Measurements from ENCODE around the gene EID2. TPM values are rescaled to one million over a fixed set of nuclear protein-coding genes. Genes with fewer than 3 reads are reported as not detected.

The EID2 gene
- total RNA-seq, 1 donor from 2014 or later, result 20.0 TPM

GRCh38 chr19:39542206-39542605 is 2.2 kb upstream of the EID2 start:
- Histone ChIP-seq H3K79me2 (ENCODE audit: low read depth) (peaks cover 22% of the 10 kb centered on the region), H3F3A (ENCODE audit: low read depth) (peaks cover 11% of the 10 kb centered on the region), H3K4me1 (peaks cover 22% of the 10 kb centered on the region), H3K4me3 (no peak overlapping the region), H3K27ac (no peak overlapping the region), H3K9me3 (ENCODE audit: low read depth) (no peaks in the 10 kb centered on the region), H2AFZ (replicated peaks) (peak overlapping the region; percentile 48), H4K20me1 (ENCODE audit: low read depth) (peaks cover 17% of the 10 kb centered on the region), H3K27me3 (no peaks in the 10 kb centered on the region), H3K36me3 (no peaks in the 10 kb centered on the region), H3K4me2 (peak overlapping the region; percentile 19), H3K9ac (no peak overlapping the region)
- peaks cover 3% of the 10 kb centered on the region for H3K36me3 Mint-ChIP-seq
- peak; percentile 60 for DNase-seq (ENCODE audit: low spot score)
- H3K9me3 Mint-ChIP-seq, result no peaks in the 10 kb centered on the region
- H3K27ac Mint-ChIP-seq, result peak overlapping the region; percentile 24
- TF ChIP-seq EZH2phosphoT487 (IDR thresholded peaks at IDR 0.05), result no peak
- no peak for TF ChIP-seq EZH2 (IDR thresholded peaks at IDR 0.05)
- TF ChIP-seq CTCF (IDR thresholded peaks at IDR 0.05), result no peak
- peaks cover 35% of the 10 kb centered on the region for H3K4me1 Mint-ChIP-seq
- peak overlapping the region; percentile 46 for H3K4me3 Mint-ChIP-seq
- peaks cover 3% of the 10 kb centered on the region for H3K27me3 Mint-ChIP-seq (ENCODE audit: insufficient read depth, low read depth)

GRCh38 chr19:39540333-39540673 is 342 bp upstream of the EID2 start:
- Mint-ChIP-seq H3K36me3 (peaks cover 3% of the 10 kb centered on the region), H3K27me3 (ENCODE audit: insufficient read depth, low read depth) (peaks cover 3% of the 10 kb centered on the region), H3K27ac (peak overlapping the region; percentile 98), H3K9me3 (no peaks in the 10 kb centered on the region), H3K4me3 (peak overlapping the region; percentile 97), H3K4me1 (peaks cover 35% of the 10 kb centered on the region)
- Histone ChIP-seq H3K4me2 (peak overlapping the region; percentile 37), H4K20me1 (ENCODE audit: low read depth) (peaks cover 17% of the 10 kb centered on the region), H3K27me3 (no peaks in the 10 kb centered on the region), H3K4me3 (peak overlapping the region; percentile 88), H2AFZ (replicated peaks) (peak overlapping the region; percentile 97), H3F3A (ENCODE audit: low read depth) (peaks cover 21% of the 10 kb centered on the region), H3K4me1 (peaks cover 22% of the 10 kb centered on the region), H3K79me2 (ENCODE audit: low read depth) (peaks cover 22% of the 10 kb centered on the region), H3K9me3 (ENCODE audit: low read depth) (no peaks in the 10 kb centered on the region), H3K36me3 (no peaks in the 10 kb centered on the region), H3K27ac (no peak overlapping the region), H3K9ac (no peak overlapping the region)
- no peak for DNase-seq (ENCODE audit: low spot score)
- no peak for TF ChIP-seq CTCF (IDR thresholded peaks at IDR 0.05)
- TF ChIP-seq EZH2 (IDR thresholded peaks at IDR 0.05), result no peak
- no peak for TF ChIP-seq EZH2phosphoT487 (IDR thresholded peaks at IDR 0.05)

GRCh38 chr19:39539165-39539517 is 820 bp downstream of the EID2 start:
- Histone ChIP-seq H3K4me3 (peak overlapping the region; percentile 88), H2AFZ (replicated peaks) (peak overlapping the region; percentile 66), H3K27me3 (no peaks in the 10 kb centered on the region), H3K9ac (peak overlapping the region; percentile 74), H3F3A (ENCODE audit: low read depth) (peaks cover 21% of the 10 kb centered on the region), H3K79me2 (ENCODE audit: low read depth) (peaks cover 22% of the 10 kb centered on the region), H3K27ac (peak overlapping the region; percentile 78), H3K36me3 (no peaks in the 10 kb centered on the region), H3K9me3 (ENCODE audit: low read depth) (no peaks in the 10 kb centered on the region), H3K4me1 (peaks cover 22% of the 10 kb centered on the region), H4K20me1 (ENCODE audit: low read depth) (peaks cover 17% of the 10 kb centered on the region), H3K4me2 (peak overlapping the region; percentile 90)
- Mint-ChIP-seq H3K27me3 (ENCODE audit: insufficient read depth, low read depth) (peaks cover 3% of the 10 kb centered on the region), H3K27ac (peak overlapping the region; percentile 78), H3K36me3 (peaks cover 3% of the 10 kb centered on the region), H3K4me3 (peak overlapping the region; percentile 93), H3K9me3 (no peaks in the 10 kb centered on the region), H3K4me1 (peaks cover 35% of the 10 kb centered on the region)
- DNase-seq (ENCODE audit: low spot score), result peak; percentile 49
- TF ChIP-seq EZH2 (IDR thresholded peaks at IDR 0.05), result no peak
- no peak for TF ChIP-seq EZH2phosphoT487 (IDR thresholded peaks at IDR 0.05)
- TF ChIP-seq CTCF (IDR thresholded peaks at IDR 0.05), result no peak
